ENCODE measurements around the gene FOXP1.

The FOXP1 gene

DNA sequence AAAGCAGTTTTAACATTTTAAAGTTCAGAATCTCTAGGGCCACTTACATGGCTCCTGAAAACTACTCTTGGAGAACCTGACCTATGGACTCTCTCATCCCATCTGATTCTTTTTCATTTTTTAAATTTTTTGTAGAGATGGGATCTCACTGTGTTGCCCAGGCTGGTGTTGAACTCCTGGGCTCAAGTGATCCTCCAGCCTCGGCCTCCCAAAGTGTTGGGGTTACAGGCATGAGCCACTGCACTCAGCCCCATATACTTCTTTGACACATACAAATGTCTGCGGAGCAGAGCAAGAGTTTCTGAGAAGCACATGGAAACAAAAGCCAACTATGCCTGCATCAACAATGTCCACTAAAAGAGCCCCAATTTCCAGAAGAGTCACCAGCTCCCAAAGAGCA, 189.8 kb downstream of the FOXP1 start:
- no peak for DNase-seq

- DNase-seq = no peak
Measured at GRCh38 chr3:71393093-71393492, 190.4 kb downstream of the FOXP1 start.

DNA sequence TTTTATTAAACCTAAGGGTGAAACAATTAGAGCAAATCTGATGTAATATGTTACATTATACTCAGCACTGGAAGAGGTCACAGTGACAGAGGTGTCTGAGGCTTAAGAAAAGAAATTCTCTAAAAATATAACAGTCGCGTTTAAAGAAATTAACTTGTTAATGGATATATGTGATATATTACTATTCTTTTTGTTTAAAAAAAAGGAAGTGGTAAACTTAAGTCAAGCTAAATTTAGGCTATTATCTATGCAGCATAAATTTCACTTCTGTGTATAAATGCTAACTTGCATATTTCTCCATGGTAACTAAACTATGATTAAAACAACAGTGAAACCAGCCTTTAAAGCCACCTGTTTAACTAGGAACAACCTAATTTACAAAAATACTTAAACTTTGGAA, 191.3 kb downstream of the FOXP1 start:
- no peak for DNase-seq

DNA sequence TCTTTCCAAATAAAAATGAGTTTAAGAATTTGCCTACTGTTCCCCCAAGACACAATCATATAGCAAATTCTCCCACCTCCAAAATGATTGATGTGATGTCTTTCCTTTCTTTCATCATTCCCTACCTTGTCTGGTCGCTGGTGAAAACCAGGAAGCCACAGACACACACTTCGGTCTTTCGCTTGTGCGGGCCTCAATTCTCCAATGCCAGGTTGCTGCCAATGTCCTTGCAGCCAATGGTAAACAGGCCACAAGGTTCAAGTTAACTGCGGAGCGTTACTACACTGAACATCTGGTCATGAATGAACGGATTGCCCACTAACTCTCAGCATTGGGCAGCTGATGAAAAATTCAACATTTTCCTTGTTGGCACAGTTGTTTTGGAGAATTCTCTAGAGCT, 192.2 kb downstream of the FOXP1 start:
- DNase-seq = no peak

- DNase-seq = no peak
Measured at GRCh38 chr3:71389911-71390573, 193.5 kb downstream of the FOXP1 start.

GRCh38 chr3:71389191-71389590, 194.3 kb downstream of the FOXP1 start:
- no peak for DNase-seq

DNA sequence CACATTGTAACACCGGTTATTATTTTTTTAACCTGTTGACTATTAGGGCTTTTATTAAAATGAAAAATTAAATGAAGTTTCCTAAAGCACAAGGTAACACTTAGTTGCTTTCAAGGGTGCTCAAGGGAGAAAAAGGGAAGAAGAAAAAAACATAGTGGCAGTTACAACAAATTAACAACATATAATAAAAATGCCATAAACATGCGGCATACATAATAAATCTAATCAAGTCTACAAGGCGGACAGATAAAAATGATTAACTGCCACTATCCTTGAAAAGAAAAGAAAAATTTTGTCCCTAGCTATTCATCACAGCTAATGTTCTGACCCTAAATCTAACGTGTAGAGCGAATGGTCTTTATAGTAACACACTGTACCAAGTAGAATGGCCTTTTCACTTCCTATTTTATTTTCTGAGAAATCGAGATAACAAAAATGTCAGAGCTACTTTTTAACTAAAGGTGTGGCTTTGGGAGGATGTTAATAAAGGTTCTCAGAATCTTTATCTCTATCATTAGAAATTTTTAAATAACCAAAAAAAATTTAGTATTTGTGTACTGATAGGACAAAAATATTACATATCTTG, 194.9 kb downstream of the FOXP1 start:
- DNase-seq = no peak

- DNase-seq = no peak
Measured at GRCh38 chr3:71387586-71387985, 195.9 kb downstream of the FOXP1 start.

GRCh38 chr3:71384837-71385716, 198.5 kb downstream of the FOXP1 start:
- no peak for DNase-seq

DNA sequence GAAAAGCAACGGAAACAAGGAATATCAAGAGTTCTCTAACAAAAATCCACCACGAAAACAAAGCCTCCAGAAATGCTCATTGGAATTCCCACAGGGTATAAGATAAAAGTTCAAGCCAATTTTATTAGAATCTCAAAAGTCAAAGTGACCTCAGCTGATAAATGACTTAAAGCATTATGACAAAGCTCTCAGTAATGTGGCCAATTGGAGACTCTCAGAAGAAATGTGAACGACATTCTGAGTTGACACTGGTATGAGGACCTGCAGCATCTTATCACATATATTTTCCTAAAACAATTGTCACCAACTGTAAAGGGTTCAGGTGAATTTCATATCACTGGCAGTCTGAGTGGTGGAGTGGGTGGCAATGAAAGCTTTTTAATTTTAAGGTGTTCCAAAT, 199.1 kb downstream of the FOXP1 start:
- DNase-seq = no peak

DNA sequence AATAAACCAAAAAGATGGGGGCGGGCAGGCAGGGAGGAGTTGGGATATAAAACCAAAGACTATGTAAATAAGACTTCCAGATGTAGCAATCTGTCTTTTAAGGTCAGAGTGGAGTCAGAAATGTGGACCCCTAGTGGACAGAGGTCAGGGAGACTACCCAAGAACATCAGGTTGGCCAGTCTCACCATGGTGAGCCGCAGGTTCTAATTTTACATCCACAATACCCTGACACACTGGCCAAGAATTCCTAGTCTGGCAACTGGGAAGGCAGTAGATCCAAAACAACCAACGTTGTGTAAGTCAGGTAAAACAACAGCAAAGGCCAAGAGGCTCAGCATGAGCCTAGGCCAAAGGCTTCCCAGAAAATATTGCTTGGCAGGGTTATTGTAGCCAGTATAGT, 203.4 kb downstream of the FOXP1 start:
- no peak for DNase-seq

GRCh38 chr3:71378509-71378908, 205.0 kb downstream of the FOXP1 start:
- DNase-seq = no peak

- DNase-seq = no peak
Measured at GRCh38 chr3:71376911-71377310, 206.6 kb downstream of the FOXP1 start.

GRCh38 chr3:71376503-71376902, 207.0 kb downstream of the FOXP1 start:
- DNase-seq = no peak

GRCh38 chr3:71374582-71374981, 208.9 kb downstream of the FOXP1 start:
- no peak for DNase-seq

DNA sequence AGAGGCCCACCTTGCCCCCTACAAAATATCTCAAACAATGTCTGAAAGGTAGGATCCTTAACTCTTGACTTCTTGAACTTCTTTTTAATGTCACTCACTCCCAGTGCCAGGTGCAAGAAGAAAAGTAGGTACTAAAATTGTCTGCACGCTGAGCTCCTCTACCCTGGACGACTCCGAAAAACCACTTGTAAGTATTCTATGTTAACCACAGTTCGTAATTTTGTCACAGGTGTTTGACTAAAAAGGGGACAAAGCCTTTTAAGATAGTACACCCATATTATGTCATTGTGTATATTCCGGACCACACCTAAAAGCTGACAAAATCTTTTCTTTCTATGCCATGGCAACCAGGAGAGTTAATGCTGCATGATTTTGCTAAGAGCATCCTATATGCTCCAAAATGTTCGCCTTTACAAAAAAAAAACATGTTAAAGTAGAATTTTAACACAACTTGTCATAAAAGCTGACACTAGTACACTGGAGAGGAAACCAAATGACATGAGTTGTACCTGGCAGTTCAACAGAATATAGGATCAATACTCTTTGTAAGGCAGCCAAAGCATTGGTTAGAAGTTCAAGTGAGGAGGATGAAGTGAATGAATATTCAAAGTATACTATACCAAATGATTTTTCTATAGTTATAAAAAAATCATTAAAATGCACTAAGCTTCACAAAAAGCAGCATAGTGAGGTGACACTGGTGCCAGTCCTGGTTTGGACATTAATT, 210.5 kb downstream of the FOXP1 start:
- DNase-seq = no peak

DNA sequence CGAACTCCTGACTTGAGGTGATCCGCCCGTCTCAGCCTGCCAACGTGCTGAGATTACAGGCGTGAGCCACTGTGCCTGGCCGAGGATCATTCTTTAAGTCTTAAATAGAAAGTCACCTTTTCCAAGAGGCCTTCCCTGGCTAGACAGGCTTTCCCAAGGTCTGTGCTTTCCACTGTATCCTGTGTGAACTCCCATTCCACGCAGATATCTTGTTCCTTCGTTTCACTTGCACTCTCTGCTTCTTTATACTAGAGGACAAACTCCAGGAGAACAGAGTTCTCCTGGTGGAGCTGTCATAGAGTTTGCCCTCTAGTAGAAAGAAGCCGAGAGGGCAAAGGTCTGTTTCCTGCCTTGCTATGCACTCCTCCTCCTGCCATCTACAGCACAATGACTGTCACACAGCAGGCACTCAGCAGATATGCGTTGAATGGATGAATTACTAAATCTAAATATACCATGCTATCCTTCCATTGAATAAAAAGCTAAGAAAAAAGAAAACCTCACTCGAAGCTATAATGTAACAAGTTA, 211.2 kb downstream of the FOXP1 start:
- DNase-seq = no peak

DNA sequence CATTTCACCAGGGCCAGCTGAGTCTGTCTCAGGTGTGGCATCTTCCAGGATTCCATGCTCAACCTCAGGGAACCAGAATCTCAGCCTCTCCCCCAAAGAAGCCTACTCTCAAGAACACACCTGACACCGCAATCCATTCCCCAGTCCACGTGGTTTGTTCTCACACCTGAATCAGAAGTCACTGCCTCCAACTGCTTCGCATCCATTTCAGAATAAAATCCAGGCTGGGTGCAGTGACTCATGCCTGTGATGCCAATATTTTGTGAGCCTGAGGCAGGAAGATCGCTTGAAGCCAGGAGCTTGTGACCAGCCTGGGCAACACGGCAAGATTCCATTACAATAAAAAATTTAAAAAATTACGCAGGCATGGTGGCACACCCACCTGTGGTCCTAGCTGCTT, 212.2 kb downstream of the FOXP1 start:
- no peak for DNase-seq

DNA sequence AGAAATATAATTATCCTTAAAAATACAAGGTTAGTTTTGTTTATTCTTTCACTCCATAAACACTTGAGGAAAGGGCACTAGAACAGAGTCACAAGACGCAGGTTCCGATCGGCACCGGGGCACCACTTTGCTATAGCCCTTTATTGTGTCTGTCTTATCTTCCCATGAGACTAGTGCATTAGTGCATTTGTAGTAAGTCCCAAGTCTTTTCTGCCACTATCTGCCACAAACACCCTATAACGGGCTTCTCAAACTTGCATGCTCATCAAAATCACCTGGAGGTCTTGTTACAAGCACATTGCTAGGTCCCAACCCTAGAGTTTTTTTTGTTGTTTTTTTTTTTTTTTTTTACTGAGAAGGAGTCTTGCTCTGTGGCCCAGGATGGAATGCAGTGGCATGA, 213.1 kb downstream of the FOXP1 start:
- no peak for DNase-seq

- no peak for DNase-seq
Measured at GRCh38 chr3:71369701-71370391, 213.7 kb downstream of the FOXP1 start.

GRCh38 chr3:71366988-71367604, 216.4 kb downstream of the FOXP1 start:
- DNase-seq = no peak

DNA sequence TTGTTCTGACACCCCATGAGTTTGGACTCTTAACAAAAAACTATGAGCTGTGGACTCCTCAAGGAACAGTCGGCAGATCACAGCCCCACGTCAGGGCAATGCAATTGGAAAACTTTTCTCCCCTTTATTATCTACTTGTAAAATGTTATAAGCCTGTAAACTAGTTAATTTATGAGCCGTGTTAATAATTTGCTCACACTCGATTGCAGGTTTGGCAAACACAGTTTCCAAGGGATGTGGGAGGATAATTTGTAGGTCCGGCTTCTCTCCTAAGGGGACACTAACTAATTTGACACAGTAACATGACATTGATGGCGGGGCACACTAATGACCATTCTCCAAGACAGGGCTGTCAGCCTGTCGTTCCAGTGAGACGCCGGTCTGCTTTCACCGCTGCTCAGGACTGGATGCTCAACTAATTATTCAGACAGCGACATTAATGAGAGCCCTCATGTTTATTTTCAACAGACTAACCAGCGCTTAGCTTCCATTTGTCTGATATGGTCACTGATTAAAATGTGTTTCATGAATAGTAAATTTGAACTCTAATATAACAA, 222.1 kb downstream of the FOXP1 start:
- DNase-seq = no peak
